HG03025 (cell line): ENCODE results near the gene XIST.
"Not testable (repeated sequence)": the region's sequence is repeated elsewhere in the genome, so short reads cannot be mapped to it uniquely, and the experiment has no call there.

ENCODE experiments used
- ATAC-seq: cut with Tn5 transposase; IDR thresholded peaks from one replicate; pipeline ENCODE4 v1.9.1; 2021; ENCODE audit warnings: mild to moderate bottlenecking, moderate library complexity; ENCODE audit not compliant: unreplicated experiment, low FRiP score

Gene XIST

GRCh38 chrX:73840120-73840924 is 12.2 kb downstream of the XIST start:
- no peak for ATAC-seq

GRCh38 chrX:73839152-73839551 is 13.4 kb downstream of the XIST start:
- ATAC-seq: no peak

GRCh38 chrX:73838123-73838522 is 14.4 kb downstream of the XIST start:
- no peak for ATAC-seq

- no peak for ATAC-seq
Measured at GRCh38 chrX:73836956-73837477, 15.5 kb downstream of the XIST start.

- no peak for ATAC-seq
Measured at GRCh38 chrX:73834219-73834618, 18.3 kb downstream of the XIST start.

- ATAC-seq: no peak
Measured at GRCh38 chrX:73832319-73832718, 20.2 kb downstream of the XIST start.

GRCh38 chrX:73831500-73831899 is 21.0 kb downstream of the XIST start:
- ATAC-seq: no peak

- no peak for ATAC-seq
Measured at GRCh38 chrX:73830489-73831414, 21.8 kb downstream of the XIST start.

GRCh38 chrX:73829890-73830466 is 22.5 kb downstream of the XIST start:
- ATAC-seq: no peak

- no peak for ATAC-seq
Measured at GRCh38 chrX:73828080-73828720, 24.3 kb downstream of the XIST start.

GRCh38 chrX:73827406-73827805 is 25.1 kb downstream of the XIST start:
- ATAC-seq: no peak

- no peak for ATAC-seq
Measured at GRCh38 chrX:73826996-73827395, 25.5 kb downstream of the XIST start.

GRCh38 chrX:73825569-73825968 is 26.9 kb downstream of the XIST start:
- ATAC-seq: no peak

- ATAC-seq: no peak
Measured at GRCh38 chrX:73823473-73824004, 29.0 kb downstream of the XIST start.

- ATAC-seq: no peak
Measured at GRCh38 chrX:73822775-73823174, 29.7 kb downstream of the XIST start.

GRCh38 chrX:73821921-73822559 is 30.5 kb downstream of the XIST start:
- ATAC-seq: no peak

- ATAC-seq: not testable (repeated sequence)
Measured at GRCh38 chrX:73819864-73820558, 32.5 kb downstream of the XIST start.

- no peak for ATAC-seq
Measured at GRCh38 chrX:73818200-73819116, 34.1 kb downstream of the XIST start.
